ENCODE measurements around the gene MAML1. TPM values are rescaled to one million over a fixed set of nuclear protein-coding genes. Genes with fewer than 3 reads are reported as not detected.

MAML1 gene
- total and polyA plus RNA-seq, 3 donors from 2014 or later = 23.5 to 60.7 (median 52.5) TPM

GRCh38 chr5:179817470-179817840 is 84.8 kb downstream of the MAML1 start:
- no peaks in the 10 kb centered on the region for H3K9me3 ChIP-seq
- H3K4me3 ChIP-seq = peak overlapping the region in 1 of 2 donors; percentile 60
- 74 to 80% methylated on average over 7 to 8 of the region's 8 CpGs for WGBS, 2 donors
- no peaks in the 10 kb centered on the region for H3K36me3 ChIP-seq (ENCODE audit: low read depth, missing control alignments)
- no peak for TF ChIP-seq POLR2A (IDR thresholded peaks at IDR 0.05)
- TF ChIP-seq CTCF (IDR thresholded peaks at IDR 0.05) = no peak
- no peaks in the 10 kb centered on the region for H3K27me3 ChIP-seq
- intact Hi-C loops (cut with DNase I; ENCODE audit: low total_unique reads) = no loop called here
- DNase-seq = no peak
- H3K4me1 ChIP-seq = peaks cover 42% of the 10 kb centered on the region
- H3K27ac ChIP-seq = peak overlapping the region in 1 of 2 donors; percentile 14

DNA sequence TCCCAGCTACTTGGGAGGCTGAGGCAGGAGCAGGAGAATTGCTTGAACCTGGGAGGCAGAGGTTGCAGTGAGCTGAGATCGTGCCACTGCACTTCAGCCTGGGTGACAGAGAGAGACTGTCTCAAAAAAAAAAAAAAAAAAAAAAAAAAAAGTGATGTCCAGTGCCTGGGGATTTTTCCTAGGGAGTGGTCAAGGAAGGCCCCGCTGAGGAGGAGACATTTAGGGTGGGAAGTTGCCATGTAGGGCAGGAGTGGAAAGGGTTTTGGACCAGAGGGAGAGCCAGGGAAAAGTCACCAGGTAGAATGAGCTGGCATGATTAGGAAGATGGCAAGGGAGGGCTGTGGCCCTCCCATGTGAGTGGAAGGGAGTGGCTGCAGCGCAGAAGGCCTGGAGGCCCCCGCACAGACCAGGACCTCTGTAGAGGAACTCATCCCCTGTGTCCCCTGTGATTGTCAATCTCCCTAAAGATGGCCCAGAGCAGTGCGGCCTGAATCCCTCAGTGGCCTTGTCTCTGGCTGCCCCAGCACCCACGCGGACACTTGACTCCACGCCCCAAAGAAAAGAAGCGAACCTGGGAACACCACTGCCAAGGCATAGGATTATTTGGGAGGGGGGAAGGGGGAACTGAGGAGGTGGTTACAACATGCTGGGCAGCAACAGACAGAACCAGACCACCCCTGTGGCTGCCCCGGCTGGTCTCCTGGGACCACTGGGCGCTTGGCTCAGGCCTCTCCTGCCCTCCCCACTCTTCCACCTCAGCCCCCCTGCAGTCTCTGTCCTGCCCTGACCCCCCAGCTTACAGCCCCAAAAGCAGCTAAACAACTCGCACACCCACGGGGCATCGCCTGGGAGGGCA is 85.5 kb downstream of the MAML1 start:
- 57 to 62% methylated on average over 14 of the region's 14 CpGs for WGBS, 2 donors
- intact Hi-C loops (cut with DNase I; ENCODE audit: low total_unique reads) = no loop called here

DNA sequence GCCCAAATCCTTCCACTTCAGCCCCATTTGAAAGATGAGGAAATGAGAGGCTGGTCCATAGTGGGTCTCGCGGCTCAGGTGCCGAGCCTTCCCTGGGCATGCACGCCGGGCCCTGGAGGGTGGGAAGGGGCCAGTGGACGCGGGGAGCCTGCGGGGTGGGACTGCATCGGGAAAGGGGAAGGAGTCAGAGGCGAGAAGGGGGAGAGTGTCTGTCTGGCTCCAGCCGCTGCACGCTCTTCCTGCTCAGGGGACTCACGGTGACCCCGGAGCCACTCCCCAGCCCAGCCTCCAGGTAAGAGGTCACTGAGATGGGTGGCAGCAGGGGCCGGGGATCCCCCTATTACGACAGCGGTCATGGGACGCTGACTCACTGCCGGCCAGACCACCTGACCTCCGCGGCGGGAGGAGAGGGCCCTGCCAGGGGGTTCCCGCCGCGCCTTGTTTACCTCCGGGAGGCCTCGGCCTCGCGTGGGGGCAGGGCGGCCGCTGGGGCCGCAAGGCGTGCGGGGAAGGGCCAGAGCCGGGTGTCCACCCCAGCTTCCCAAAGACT is 86.2 kb downstream of the MAML1 start:
- Histone ChIP-seq H3K27ac (peak overlapping the region; percentile 100), H3K4me1 (peaks cover 56% of the 10 kb centered on the region), H3K9me3 (no peaks in the 10 kb centered on the region), H3K36me3 (ENCODE audit: low read depth, missing control alignments) (no peaks in the 10 kb centered on the region), H3K4me3 (peak overlapping the region; percentile 22 to 60), H3K27me3 (no peaks in the 10 kb centered on the region)
- WGBS, 2 donors = 0% methylated on average over 25 to 35 of the region's 35 CpGs
- TF ChIP-seq POLR2A (IDR thresholded peaks at IDR 0.05) = peak; percentile 13
- TF ChIP-seq CTCF (IDR thresholded peaks at IDR 0.05) = no peak
- DNase-seq = peak; percentile 95
- intact Hi-C loops (cut with DNase I; ENCODE audit: low total_unique reads) = no loop called here

More for the DNA sequence above, 85.5 kb downstream of the MAML1 start:
- TF ChIP-seq CTCF (IDR thresholded peaks at IDR 0.05) = no peak
- no peak for TF ChIP-seq POLR2A (IDR thresholded peaks at IDR 0.05)
- peak overlapping the region; percentile 100 for H3K27ac ChIP-seq
- H3K36me3 ChIP-seq (ENCODE audit: low read depth, missing control alignments) = no peaks in the 10 kb centered on the region
- no peaks in the 10 kb centered on the region for H3K27me3 ChIP-seq
- DNase-seq = no peak
- H3K4me3 ChIP-seq = peak overlapping the region; percentile 22 to 60
- H3K4me1 ChIP-seq = peaks cover 49% of the 10 kb centered on the region
- no peaks in the 10 kb centered on the region for H3K9me3 ChIP-seq

DNA sequence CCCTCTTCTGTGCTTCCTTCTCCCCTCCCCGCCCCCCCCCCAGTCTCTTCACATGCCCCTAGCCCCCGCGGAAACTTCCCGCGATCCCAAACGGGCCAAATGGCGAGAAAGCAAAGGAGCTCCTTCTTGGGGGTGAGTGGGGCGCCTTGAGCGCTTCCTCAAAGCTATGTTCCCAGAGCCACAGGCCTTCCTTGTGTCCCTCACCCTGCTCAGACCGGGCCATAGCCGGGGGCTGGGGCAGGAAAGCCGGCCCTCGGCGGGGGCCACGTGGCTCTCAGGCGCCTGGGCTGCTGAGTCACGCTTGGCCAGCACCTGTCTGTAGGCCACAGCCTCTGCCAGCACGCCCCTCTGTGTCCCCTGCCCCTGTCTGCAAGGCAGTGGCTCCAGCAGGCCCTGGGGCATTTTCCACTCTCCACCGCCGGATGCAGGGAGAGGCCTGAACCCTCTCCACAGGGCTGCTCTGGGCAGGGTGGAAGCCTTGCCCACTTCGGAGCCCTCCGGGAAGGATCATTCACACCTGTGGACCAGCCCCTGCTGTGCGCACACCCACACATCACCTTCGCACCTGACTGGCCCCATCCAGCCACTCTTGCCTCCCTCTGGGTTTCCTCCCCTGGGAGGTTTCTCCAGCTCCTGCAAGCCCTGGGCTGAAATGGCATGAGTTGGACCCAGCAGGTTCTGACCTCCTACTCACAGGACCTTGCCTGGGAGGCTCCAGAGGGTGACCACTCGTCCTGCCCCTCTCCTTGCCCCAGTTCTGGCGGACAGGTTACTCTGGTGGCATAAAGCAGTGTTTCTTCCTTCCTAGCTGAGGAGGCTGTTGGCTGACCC is 86.9 kb downstream of the MAML1 start:
- no peak for TF ChIP-seq CTCF (IDR thresholded peaks at IDR 0.05)
- no peak for TF ChIP-seq POLR2A (IDR thresholded peaks at IDR 0.05)
- Histone ChIP-seq H3K27ac (peak overlapping the region; percentile 100), H3K4me3 (peak overlapping the region; percentile 22 to 60), H3K27me3 (no peaks in the 10 kb centered on the region), H3K36me3 (ENCODE audit: low read depth, missing control alignments) (no peaks in the 10 kb centered on the region), H3K4me1 (peaks cover 63% of the 10 kb centered on the region), H3K9me3 (no peaks in the 10 kb centered on the region)
- DNase-seq = peak; percentile 73
- intact Hi-C loops (cut with DNase I; ENCODE audit: low total_unique reads) = no loop called here
- WGBS, 2 donors = 19 to 24% methylated on average over 13 to 18 of the region's 26 CpGs
